ENCODE data around the gene CADM2. TPM values are rescaled to one million over a fixed set of nuclear protein-coding genes. Genes with fewer than 3 reads are reported as not detected.

CADM2 gene
- total and polyA plus RNA-seq, 2 donors (not counting 3 experiments of a cell fraction or from before 2014, with no cell fraction given) = not detected

DNA sequence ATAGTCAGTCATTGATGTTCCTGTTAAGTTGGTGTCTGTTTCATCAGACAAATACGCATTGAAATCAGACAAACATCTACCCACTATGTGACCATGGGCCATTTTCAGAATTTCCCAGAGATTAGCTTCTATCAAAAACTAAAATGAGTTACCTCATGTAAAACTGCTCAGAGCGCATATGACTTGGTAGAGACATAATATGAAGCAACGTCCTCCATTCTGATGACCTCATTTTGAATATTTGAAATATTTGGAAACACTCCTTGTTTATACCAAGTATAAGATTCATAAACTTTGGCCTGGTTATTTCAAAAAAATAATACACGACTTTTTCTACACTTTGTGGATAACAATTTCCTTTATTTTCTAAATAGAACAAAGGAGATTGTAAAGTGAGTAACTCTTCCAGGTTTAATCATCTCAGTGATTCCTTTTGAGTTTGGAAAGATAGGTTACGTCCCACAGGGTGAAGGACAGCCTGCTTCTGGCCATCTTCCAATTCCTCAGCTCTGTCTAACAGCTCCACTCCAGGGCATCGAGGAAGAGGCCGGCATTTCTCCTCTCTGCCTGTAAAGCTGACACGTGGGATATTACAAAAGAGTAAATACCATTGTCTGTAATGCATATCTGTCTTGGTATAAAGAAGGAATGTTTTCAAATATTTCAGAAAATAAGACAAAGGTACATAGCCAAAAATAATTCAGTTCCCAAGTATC is 122.6 kb downstream of the CADM2 start:
- no peak overlapping the region for H2AFZ ChIP-seq (ENCODE audit: low read depth, low read length)
- H3K9me3 ChIP-seq (replicated peaks; ENCODE audit: control insufficient read depth, insufficient read depth, low read length) = no peaks in the 10 kb centered on the region
- no peak overlapping the region for H3K4me2 ChIP-seq (ENCODE audit: insufficient read depth, low read length)
- BruUV-seq (replicated peaks) = no TSS peak
- no peaks in the 10 kb centered on the region for H3K79me2 ChIP-seq (ENCODE audit: control insufficient read depth, insufficient read depth, low read length)
- FAIRE-seq (no peak), DNase-seq (ENCODE audit: low read depth, low spot score) (no peak)
- dilution Hi-C loops (cut with MboI; ENCODE audit: extremely low pct_ligation_motif_present, low sequenced_read_pairs) (no loop called here), intact Hi-C loops (cut with micrococcal nuclease) (no loop called here)
- H3K9me1 ChIP-seq (replicated peaks; ENCODE audit: control insufficient read depth, extremely low read depth, insufficient read depth, low read length) = no peaks in the 10 kb centered on the region
- H3K36me3 ChIP-seq (ENCODE audit: control insufficient read depth in 2 of 2, extremely low read depth in 1 of 2, insufficient read depth in 2 of 2, low read length in 2 of 2) = no peaks in the 10 kb centered on the region
- ChIA-PET CTCF (no interaction called here), POLR2A (no interaction called here)
- no peaks in the 10 kb centered on the region for H3K4me1 ChIP-seq (ENCODE audit: control insufficient read depth, extremely low read depth, insufficient read depth, low read length)
- no peak overlapping the region for H3K4me3 ChIP-seq (replicated peaks in 1 of 3; ENCODE audit: insufficient read depth in 1 of 3, low read depth in 1 of 3, low read length in 3 of 3)
- H4K20me1 ChIP-seq (replicated peaks; ENCODE audit: control insufficient read depth, extremely low read depth, insufficient read depth, low read length) = no peaks in the 10 kb centered on the region
- H3K27me3 ChIP-seq (ENCODE audit: control insufficient read depth in 2 of 2, insufficient read depth in 2 of 2, low read length in 2 of 2) = no peaks in the 10 kb centered on the region
- TF ChIP-seq POLR2A (IDR thresholded peaks at IDR 0.05; ENCODE audit: low read depth, low read length) = no peak
- no peak for TF ChIP-seq CTCF (IDR thresholded peaks at IDR 0.05; ENCODE audit: extremely low read depth in 1 of 2, insufficient read depth in 1 of 2, low read depth in 1 of 2, low read length in 2 of 2)
- TF ChIP-seq GATA2 (IDR thresholded peaks at IDR 0.05; ENCODE audit: insufficient read depth, insufficient read length, low read depth, low read length) = no peak
- TF ChIP-seq, protein P1, sequence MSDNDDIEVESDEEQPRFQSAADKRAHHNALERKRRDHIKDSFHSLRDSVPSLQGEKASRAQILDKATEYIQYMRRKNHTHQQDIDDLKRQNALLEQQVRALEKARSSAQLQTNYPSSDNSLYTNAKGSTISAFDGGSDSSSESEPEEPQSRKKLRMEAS (IDR thresholded peaks at IDR 0.05; ENCODE audit: insufficient read depth, insufficient read length) = no peak
- no peak for TF ChIP-seq EZH2 (IDR thresholded peaks at IDR 0.05; ENCODE audit: borderline replicate concordance, low read depth, low read length, severe bottlenecking)
- no peak for TF ChIP-seq FOS (IDR thresholded peaks at IDR 0.05; ENCODE audit: borderline replicate concordance, insufficient read depth, low read length)
- no peak for TF ChIP-seq JUN (IDR thresholded peaks at IDR 0.05; ENCODE audit: borderline replicate concordance, insufficient read depth, insufficient read length, low read depth)
- no peak for TF ChIP-seq MYC (IDR thresholded peaks at IDR 0.05; ENCODE audit: low read depth, low read length)
- no peak overlapping the region for H3K27ac ChIP-seq (ENCODE audit: insufficient read depth, low read depth, low read length)
- H3K9ac ChIP-seq (replicated peaks; ENCODE audit: extremely low read depth, insufficient read depth, low read length) = no peak overlapping the region
